GM19240 (cell line): ENCODE results near the gene IL11.
A peak's percentile ranks its signal among the peaks of the same experiment; 100 is the strongest.

Experiments
- DNase-seq: peaks from one replicate; pipeline ENCODE4 v3.0.0; 2011; ENCODE audit warnings: low spot score; ENCODE audit not compliant: insufficient read length

Gene IL11

DNA sequence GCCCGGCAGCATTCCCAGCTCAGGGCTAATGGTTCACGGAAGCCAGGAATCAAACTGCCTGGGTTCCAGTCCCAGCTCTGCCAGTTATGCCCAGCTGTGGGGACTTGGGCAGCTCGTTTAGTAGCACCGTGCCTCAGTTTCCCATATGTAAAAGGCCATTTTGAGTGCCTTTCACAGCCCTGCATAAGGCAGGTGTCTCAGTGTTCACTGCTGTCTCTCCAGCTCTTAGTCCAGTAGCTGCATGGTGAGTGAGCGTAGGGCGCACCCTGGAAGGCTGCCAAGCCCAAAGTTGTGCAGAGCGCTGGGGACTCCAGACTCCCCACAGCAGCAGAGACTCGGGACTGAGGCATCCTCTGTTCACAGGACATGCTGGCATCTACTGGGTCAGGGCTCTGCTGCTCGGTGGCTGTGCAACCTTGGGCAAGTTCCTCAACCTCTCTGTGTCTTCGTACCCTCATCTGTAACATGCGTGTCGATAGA lies 21.0 kb upstream of the IL11 start:
- no peak for DNase-seq

DNA sequence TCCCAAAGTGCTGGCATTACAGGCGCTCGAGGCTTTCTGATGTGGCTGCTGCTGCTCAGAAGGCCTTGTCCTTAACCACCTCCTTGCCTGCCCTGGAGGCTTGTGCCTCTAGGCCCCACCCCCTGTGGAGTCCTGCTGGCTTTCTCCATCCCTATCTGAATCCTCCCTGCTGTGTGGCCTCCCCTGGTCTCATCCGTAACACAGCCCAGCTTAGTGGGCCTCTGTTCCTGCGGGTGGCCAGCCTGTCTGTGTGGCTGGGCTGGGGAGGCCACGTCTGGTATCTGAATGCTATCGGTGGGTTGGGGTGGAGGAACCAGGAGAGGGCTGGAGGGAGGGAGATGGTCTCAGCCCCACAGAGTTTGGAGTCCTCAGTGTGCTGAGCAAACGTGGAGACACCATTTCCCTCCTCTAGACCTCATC lies 20.2 kb upstream of the IL11 start:
- DNase-seq: no peak

DNA sequence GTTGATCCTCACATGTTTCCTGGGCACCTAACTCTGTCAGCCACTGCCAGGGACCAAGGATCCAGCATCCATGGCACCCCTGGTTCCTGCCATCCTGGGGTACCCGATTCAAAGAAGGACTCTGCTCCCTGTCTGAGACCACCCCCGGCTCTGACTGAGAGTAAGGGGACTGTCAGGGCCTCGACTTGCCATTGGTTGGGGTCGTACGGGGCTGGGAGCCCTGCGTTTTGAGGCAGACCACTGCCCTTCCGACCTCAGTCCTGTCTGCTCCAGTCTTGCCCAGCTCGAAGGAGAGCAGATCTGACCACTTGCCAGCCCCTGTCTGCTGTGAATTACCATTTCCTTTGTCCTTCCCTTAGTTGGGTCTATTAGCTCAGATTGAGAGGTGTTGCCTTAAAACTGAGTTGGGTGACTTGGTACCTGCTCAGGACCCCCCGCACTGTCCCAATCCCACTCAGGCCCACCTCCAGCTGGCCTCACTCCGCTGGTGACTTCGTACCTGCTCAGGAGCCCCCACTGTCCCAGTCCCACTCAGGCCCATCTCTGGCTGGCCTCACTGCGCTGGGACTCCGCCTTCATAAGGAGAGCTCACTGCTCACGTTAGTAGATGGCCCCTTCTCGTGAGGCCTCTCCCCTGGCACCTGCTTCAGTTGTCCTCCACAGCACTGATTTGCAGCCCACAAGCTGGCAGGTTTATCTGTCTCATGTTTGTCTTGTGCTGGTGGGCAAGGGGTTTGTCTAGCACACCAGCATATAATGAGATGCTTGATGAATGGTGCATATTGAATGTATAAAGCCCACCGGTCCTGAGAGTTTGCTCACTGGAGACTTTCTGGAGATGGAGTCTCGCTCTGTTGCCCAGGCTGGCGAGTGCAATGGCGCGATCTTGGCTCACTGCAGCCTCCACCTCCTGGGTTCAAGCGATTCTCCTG lies 19.4 kb upstream of the IL11 start:
- DNase-seq: no peak

DNA sequence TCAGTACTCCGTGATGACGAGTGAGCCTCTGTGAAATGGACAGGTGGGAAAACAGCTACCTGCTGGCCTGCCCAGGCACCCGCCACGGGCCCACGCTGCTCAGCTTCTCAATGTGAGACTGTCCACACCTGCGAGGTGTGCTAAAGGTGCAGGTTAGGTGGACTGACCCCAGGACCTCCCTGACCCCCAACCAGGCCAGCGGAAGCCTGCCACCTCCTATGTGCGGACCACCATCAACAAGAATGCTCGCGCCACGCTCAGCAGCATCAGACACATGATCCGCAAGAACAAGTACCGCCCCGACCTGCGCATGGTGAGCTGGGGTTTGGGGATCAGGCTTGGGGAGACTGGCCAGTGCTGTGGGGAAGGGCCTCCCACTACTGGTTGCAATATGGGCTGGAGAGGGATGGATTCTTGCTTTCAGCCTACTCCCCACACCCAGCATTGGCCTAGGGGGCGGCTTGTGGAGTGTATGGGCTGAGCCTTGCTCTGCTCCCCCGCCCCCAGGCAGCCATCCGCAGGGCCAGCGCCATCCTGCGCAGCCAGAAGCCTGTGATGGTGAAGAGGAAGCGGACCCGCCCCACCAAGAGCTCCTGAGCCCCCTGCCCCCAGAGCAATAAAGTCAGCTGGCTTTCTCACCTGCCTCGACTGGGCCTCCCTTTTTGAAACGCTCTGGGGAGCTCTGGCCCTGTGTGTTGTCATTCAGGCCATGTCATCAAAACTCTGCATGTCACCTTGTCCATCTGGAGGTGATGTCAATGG lies 17.7 kb upstream of the IL11 start:
- DNase-seq: no peak

DNA sequence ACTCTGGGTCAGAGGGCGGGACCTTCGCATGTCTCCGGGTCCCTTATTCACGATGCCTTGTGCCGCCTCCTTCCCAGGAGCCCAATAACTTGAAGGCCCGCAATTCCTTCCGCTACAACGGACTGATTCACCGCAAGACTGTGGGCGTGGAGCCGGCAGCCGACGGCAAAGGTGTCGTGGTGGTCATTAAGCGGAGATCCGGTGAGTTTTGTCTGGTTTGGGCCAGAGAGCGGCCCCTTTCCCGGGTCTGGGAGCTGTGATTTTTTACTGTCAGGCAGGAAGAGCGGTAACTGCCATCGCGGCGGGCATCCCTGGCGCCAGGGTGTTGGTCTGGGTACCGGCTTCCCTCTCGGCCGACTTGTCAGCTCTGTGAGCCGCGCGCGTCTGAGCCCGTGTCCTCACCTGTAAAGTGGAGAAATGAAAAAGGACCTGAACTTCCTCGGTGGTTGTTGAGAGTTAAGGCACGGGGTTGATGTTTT lies 16.3 kb upstream of the IL11 start:
- DNase-seq: no peak

DNA sequence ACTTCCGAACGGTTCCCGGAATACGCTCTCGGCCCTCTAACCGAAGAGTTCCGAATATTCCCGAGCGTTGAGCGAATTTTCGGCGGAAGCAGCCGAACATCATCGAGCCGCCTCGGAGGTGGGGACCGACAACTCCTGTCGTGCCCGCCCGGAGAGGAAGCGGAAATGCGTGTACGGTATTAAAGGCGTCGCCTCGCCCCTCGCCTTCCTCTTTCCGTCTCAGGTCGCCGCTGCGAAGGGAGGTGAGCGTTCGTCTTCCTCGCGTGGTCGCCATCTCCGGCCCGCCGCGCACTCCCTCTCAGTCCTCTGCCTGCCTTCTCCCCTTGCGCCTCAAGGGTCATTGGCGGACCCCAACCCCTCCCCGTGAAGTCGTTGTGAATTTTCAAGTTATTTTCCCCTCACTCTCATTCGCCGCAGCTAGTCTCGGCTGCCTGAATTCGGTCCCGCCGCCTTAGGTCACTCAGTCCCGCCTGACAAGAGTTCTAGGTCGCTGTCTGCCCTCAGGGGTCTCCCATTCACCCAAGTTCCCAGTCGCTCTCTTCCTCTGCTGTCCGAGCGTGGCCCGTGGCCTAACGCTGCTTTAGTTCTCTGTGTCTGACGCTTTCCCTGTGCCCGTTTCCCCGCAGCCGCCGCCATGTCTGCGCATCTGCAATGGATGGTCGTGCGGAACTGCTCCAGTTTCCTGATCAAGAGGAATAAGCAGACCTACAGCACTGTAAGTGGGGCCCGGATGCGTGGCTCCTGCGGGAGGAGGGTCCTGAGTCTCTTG lies 15.6 kb upstream of the IL11 start, which contains the start of gene RPL28:
Gene RPL28 (plus strand): TSS at position 209 of the 769 bp plus-strand sequence. CDS start 426 bp downstream, at position 635.
- DNase-seq: peak; percentile 98

DNA sequence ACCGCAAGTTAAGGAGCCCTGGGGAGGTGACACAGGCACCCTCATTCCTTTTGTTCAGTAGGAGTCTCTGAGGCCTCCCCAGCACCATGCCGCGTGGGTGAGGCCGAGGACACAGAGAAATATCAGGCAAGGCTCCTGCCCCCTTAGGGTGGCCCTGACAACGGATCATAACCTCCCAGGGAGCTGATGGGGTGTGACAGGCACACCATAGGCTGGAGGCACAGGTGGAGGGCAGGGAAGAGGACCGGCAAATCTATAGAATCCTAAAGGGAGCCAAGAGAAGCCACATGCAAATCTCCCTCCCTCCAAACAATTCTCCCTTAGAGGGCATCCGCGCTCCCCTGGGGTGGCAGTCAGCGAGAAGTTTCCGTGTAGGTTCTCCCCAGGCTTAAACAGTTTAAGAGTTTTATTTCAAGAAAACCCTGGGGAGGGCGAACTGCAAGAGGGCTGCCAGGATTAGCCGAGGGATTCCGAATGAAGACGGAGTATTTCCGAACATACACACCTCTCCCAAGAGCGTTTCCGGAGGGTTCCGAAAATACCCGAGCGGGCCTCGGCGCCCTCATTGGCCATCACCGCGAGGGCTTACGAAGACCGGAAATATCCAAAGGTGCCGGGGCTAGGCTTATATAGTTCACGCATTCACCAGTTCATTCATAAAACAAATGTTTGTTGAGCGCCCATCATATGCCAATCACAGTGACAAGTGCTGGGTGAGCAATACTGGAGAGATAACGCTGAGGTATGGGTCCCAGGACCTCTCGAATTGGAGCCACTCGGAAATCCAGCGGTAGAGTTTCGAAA lies 14.9 kb upstream of the IL11 start:
- DNase-seq: peak; percentile 97

DNA sequence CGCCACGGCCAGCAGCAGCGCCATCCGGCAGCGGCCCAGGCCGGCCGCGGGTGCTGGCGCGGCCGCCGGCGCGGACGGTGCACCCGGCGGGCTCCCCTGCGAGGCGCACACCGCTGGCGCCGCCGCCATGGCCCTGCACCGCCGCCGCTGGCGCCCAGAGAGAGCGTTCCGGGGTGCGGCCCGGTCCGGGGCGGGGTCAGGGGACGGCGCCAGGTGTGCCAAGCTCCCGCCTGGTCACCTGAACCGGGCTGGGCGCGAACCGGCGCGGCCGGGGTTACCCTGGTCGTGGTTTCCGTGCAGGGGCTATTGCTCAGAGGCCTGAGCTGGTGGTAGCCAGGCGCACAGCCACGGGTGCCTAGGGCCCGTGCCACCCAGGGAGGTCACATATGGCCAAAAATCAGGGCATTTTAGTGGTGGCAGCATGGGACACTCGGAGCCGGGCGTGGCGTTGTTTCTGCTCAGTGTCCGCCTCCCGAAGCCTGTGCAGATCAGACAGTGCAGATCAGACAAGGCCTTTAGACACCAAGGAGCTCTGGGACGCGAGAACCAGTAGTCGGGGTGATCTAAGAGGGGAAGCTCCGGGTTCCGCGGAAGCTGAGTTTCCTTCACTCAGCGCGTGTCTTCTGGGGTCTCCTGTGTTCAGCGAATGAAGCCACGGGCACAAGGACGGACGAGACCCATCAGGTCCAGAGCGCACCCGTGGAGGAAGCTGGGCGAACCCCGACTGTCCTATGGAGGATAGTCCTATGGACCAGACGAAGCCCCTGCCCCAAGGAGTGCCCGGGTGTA lies 14.1 kb upstream of the IL11 start, which contains the start of gene TMEM238:
Gene TMEM238 (minus strand): TSS at position 162 of the 789 bp plus-strand sequence. CDS start 33 bp downstream, at position 129.
- DNase-seq: no peak

DNA sequence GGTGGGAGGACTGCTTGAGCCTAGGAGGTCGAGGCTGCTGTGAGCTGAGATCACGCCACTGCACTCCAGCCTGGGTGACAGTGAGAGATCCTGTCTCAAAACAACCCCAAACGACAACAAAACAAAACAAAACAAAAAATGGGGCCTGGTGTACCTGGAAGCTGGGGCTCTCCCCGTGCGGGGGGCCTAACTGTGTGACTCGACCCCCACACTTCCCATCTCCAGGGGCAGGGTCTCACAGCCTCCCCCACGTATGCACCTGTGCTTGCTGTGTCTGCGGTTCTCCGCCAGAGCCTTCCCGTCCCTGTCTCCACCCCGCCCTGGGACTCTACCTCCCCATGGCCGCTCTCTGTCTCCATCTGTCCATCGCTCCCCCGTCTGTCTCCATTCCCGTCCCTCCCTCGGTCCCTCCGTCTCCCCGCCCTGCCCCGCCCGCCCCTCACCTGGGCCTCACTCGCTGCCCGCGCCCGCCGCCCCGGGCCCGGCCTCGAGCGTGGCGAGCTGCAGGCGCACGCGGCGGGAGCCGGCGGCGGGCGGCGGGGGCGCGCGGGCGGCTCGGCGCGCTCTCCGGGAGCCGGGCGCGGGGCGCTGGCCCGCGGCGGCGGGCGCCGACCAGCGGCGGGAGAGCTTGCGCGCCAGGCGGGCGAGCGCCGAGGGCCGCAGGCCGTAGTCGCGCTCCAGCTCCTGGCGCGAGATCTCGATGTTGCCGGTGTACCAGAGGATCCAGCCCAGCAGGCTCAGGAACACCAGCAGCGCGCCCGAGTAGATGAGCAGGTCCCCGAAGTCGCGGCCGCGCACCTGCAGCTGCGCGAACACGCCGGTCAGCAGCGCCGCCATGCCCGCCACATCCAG lies 13.2 kb upstream of the IL11 start:
- DNase-seq: peak; percentile 81

DNA sequence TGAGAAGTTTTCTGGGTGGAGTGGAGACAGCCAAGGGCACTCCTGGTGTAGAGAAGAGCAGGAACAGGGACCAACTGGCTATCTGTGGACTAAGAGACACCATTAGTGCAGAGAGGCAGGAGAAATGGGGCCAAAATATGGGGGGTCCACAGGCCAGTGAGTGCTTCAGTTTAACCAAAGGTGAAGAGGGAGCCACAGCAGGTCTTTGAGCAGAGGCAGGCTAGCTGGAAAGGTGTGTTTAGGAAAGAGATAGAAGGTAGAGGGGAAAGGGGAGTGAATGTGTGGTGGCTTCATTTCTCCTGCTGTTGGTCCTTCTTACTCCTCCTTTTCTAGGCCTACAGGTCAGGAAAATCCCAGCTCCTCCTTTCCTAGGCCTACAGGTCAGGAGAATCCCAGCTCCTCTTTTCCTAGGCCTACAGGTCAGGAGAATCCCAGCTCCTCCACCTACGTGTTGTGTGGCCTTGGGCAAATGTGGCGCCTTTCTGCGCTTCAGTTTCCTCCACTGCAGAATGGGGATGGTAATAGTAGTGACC lies 12.3 kb upstream of the IL11 start:
- DNase-seq: no peak

DNA sequence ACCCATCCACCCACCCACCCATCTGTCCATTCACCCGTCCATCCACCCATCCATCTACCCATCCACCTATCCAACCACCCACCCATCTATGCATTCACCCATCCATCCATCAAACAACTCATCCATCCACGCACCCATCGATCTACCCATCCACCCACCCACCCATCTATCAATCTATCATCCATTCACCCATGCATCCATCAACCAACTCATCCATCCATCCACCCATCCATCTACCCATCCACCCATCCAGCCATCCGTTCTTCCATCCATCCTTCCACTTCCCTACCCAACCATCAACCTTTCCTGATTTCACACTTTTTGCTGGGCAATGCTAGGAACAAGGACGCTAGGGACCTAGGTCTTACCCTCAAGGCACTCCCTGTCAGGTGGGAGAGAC lies 11.8 kb upstream of the IL11 start:
- DNase-seq: no peak

DNA sequence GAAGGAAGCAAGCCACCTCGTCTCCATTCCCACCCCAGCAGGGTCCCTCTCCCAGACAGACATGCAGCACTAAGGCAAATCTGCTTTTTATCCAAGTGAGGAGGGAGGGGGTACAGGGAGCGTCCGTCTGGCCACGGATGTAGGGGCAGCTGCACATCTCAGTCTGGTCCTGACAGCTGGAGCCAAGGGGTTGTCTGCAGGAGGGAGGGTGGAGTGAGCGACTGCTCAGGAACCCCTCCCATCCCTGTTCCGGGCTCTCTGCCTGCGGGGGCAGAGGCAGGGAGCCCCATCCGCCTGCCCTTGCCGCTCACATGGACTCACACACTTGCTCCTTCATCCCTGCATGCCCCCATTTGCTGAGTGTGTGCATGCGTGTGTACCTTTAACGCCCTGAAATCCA lies 8.9 kb upstream of the IL11 start:
- DNase-seq: no peak

DNA sequence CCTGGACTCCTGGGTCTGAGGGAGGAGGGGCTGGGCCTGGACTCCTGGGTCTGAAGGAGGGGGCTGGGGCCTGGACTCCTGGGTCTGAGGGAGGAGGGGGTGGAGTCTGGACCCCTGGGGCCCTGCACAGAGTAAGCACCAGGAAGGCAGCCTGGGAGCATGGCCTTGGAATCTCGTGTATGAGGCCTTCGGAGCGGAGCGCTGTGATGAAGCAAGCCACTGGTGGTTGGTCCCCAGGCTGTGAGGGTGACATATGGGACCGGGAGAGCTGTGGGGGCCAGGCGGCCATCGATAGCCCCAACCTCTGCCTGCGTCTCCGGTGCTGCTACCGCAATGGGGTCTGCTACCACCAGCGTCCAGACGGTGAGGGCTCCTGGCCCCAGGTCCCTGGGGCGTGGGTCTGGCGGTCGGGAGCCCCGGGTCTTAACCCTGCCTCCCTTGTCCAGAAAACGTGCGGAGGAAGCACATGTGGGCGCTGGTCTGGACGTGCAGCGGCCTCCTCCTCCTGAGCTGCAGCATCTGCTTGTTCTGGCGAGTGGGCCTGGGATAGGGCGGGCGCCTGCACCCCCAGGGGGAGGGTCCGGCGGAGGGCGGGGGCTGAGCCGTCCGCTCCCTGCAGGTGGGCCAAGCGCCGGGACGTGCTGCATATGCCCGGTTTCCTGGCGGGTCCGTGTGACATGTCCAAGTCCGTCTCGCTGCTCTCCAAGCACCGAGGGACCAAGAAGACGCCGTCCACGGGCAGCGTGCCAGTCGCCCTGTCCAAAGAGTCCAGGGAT lies 7.3 kb upstream of the IL11 start:
- DNase-seq: no peak

DNA sequence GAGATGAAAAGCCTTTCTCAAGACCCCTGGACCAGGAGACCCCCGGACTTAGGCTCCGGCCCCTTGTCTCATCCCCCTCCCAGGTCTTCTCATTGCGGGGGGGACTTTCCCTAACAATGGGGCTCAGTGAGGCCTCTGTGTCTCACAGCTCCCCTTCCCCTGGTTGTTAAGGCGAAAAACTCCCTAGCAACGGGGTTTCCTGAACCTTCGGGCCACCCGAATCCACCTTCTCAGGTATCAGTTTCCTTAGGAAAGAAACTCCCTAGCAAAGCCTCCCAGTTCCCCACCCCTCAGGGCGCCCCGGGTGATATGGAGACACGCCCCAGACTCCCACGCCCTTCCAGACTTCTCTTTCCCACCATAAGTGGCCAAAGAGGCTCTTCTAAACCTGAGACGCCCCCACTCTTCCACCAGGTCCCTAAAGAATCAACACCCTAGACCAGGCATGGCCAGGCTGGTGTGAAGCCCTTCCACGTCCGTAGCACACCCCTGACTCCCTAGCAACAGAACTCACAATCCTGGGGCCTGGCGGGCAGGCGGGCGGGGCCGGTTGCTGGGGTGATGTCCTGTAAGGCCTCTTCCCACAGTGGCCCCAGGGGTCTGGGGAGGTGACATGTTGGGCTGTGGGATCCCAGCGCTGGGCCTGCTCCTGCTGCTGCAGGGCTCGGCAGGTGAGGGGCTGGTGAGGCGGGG lies 6.1 kb upstream of the IL11 start, which contains the start of gene TMEM190:
Gene TMEM190 (plus strand): TSS at position 586 of the 693 bp plus-strand sequence. CDS start 28 bp downstream, at position 614.
- no peak for DNase-seq

DNA sequence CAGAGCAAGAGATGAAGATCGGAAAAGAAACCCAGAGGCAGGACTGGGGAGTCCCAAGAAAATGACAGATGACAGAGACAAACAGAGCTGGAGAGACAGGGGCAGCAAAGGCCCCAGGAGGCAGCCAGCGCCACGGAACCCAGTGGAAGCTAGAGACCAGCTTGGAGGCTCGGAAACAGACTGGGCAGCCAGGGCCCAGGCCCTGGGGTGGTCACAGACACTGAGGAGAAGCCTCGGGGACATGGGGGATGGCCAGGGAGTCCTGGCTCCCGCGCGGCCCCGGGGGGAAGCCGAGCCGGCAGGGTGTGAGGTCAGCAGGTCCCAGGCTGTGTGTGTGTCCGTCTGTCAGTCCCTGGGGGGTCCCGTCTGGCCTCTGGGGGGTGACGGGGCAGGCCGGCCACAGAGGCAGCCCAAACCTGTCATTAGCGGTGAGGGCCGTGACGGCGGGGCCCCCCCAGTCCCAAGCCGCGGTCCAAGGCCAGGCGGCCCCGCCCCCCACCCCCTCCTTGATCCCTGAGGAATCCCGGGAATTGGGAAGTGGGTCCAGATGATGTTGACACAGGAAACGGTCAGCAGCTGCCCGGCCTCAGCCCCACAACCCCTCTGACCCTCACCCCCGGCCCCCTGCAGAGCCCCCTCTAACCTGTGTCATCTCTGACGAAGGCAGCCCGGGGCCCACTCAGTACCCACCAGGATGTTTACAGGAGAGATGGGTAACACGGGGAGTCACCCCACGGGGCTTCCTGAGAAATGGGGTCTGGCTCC lies 3.9 kb upstream of the IL11 start:
- no peak for DNase-seq
